ENCODE measurements around the gene NTRK1.

- TF ChIP-seq, protein P1, sequence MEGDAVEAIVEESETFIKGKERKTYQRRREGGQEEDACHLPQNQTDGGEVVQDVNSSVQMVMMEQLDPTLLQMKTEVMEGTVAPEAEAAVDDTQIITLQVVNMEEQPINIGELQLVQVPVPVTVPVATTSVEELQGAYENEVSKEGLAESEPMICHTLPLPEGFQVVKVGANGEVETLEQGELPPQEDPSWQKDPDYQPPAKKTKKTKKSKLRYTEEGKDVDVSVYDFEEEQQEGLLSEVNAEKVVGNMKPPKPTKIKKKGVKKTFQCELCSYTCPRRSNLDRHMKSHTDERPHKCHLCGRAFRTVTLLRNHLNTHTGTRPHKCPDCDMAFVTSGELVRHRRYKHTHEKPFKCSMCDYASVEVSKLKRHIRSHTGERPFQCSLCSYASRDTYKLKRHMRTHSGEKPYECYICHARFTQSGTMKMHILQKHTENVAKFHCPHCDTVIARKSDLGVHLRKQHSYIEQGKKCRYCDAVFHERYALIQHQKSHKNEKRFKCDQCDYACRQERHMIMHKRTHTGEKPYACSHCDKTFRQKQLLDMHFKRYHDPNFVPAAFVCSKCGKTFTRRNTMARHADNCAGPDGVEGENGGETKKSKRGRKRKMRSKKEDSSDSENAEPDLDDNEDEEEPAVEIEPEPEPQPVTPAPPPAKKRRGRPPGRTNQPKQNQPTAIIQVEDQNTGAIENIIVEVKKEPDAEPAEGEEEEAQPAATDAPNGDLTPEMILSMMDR (IDR thresholded peaks at IDR 0.05): no peak
- no peak for TF ChIP-seq POLR2AphosphoS5 (IDR thresholded peaks at IDR 0.05)
Measured at GRCh38 chr1:156926175-156926574, 65.5 kb downstream of the NTRK1 start.

All from prostate gland (tissue), 2 donors.